A549 (cell line): ENCODE results near the gene BICD2. TPM values are rescaled to one million over a fixed set of nuclear protein-coding genes. Genes with fewer than 3 reads are reported as not detected.

Source experiments
- CHD2 ChIP-seq: fragments of 150-350 bp; IDR thresholded peaks from 2 replicates; pipeline ENCODE4 v1.6.1; 2014; ENCODE audit warnings: low read length; ENCODE audit not compliant: partially characterized antibody
- ESRRA ChIP-seq: fragments of 150-350 bp; IDR thresholded peaks from 2 replicates; pipeline ENCODE4 v1.6.1; 2014; ENCODE audit warnings: mild to moderate bottlenecking, low read length, borderline replicate concordance
- SMC3 ChIP-seq: fragments of >200 bp; sonication (Bioruptor Twin); formaldehyde crosslinking; IDR thresholded peaks from 3 replicates; pipeline ENCODE4 v1.6.1; 2018; ENCODE audit warnings: inconsistent platforms
- polyA plus RNA-seq, 4 experiments: library from polyadenylated mRNA; depleted of rRNA in 3 of 4; stranded (reverse); fragments of >200 nt; fragmentation: RNase III in 1 of 4; extraction: RNeasy Plus Mini Kit Qiagen cat#74134 plus additional on column Dnase treatment in 1 of 4; gene quantifications; 2 replicates in 3 of 4; 3 replicates in 1 of 4; pipeline ENCODE4 v1.2.3, GENCODE V29; 2011 to 2017

The BICD2 gene
- polyA plus RNA-seq, 2 of the 4 experiments (the other 2 are of a cell fraction), result 10.2 to 26.1 TPM

DNA sequence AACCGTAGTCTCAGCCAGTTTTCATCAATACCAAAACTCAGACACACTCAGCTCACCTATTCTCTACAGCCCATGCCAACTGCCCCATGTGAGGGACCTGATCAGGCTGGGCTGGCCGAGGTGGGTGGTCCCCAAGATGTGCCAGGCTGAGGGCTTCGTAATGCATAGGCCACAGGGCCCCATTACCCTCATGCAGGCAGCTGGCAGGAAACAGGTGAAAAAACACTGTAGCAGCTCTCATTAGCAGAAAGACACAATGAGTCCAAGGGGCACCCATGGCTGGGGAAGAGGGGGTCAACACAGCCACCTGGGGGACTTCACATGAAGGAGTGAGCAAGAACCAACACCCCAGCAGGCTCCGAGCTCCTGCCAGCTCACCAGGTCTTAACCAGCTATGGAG lies 102.9 kb downstream of the BICD2 start (continued):
- TF ChIP-seq ESRRA (no peak), SMC3 (no peak), CHD2 (no peak)

Other genes with a start within 250 kb of the BICD2 start
- gene ECM2, start 228.8 kb downstream of the BICD2 start, polyA plus RNA-seq (2011; rRNA removed), result 0.21 and 0.43 TPM in 2 replicates
- gene ECM2, start 228.8 kb downstream of the BICD2 start, polyA plus RNA-seq (2017; fragmentation: RNase III; extraction: RNeasy Plus Mini Kit Qiagen cat#74134 plus additional on column Dnase treatment), result 0.25 to 0.41 TPM (median 0.35 TPM) in 3 replicates
- gene IPPK, start 94.7 kb downstream of the BICD2 start, polyA plus RNA-seq (2011; rRNA removed), result 20.0 and 22.7 TPM in 2 replicates
- gene IPPK, start 94.7 kb downstream of the BICD2 start, polyA plus RNA-seq (2017; fragmentation: RNase III; extraction: RNeasy Plus Mini Kit Qiagen cat#74134 plus additional on column Dnase treatment), result 9.3 to 12.2 TPM (median 12.0 TPM) in 3 replicates
- 4.8 and 5.6 TPM in 2 replicates for gene ZNF484, start 113.2 kb upstream of the BICD2 start, polyA plus RNA-seq (2011; rRNA removed)
- gene ZNF484, start 113.2 kb upstream of the BICD2 start, polyA plus RNA-seq (2017; fragmentation: RNase III; extraction: RNeasy Plus Mini Kit Qiagen cat#74134 plus additional on column Dnase treatment), result 2.3 to 2.6 TPM (median 2.4 TPM) in 3 replicates
- gene FGD3, start 182.7 kb upstream of the BICD2 start, polyA plus RNA-seq (2011; rRNA removed), result 0.23 and 0.26 TPM in 2 replicates
- gene FGD3, start 182.7 kb upstream of the BICD2 start, polyA plus RNA-seq (2017; fragmentation: RNase III; extraction: RNeasy Plus Mini Kit Qiagen cat#74134 plus additional on column Dnase treatment), result 0.18 to 0.26 TPM (median 0.24 TPM) in 3 replicates